ENCODE data around the gene MYRIP.

DNA sequence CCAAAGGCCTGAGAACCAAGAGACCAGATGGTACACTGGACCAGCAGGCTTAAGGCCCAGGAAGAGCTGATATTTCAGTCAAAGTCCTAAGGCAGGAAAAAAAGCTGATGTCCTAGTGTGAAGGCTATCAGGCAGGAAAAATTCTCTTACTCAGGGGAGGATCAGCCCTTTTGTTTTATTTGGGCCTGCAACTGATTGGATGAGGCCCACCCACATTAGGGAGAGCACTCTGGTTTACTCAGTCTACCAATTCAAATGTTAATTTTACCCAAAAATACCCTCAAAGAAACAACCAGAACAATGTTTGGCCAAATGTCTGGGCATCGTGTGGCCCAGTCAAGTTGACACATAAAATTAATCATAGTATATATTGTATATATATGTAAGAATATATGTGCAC lies 24.5 kb upstream of the MYRIP start:
- no peak for TF ChIP-seq EZH2 (IDR thresholded peaks at IDR 0.05; ENCODE audit: low read depth, unreplicated experiment)
- TF ChIP-seq, protein P1, sequence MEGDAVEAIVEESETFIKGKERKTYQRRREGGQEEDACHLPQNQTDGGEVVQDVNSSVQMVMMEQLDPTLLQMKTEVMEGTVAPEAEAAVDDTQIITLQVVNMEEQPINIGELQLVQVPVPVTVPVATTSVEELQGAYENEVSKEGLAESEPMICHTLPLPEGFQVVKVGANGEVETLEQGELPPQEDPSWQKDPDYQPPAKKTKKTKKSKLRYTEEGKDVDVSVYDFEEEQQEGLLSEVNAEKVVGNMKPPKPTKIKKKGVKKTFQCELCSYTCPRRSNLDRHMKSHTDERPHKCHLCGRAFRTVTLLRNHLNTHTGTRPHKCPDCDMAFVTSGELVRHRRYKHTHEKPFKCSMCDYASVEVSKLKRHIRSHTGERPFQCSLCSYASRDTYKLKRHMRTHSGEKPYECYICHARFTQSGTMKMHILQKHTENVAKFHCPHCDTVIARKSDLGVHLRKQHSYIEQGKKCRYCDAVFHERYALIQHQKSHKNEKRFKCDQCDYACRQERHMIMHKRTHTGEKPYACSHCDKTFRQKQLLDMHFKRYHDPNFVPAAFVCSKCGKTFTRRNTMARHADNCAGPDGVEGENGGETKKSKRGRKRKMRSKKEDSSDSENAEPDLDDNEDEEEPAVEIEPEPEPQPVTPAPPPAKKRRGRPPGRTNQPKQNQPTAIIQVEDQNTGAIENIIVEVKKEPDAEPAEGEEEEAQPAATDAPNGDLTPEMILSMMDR (conservative IDR thresholded peaks at IDR 0.05; ENCODE audit: low read depth in 2 of 2), result no peak
- no peak for TF ChIP-seq EZH2phosphoT487 (IDR thresholded peaks at IDR 0.05; ENCODE audit: unreplicated experiment)
- TF ChIP-seq NANOG (IDR thresholded peaks at IDR 0.05; ENCODE audit: borderline replicate concordance), result no peak
- no peak for TF ChIP-seq POLR2AphosphoS5 (IDR thresholded peaks at IDR 0.05; ENCODE audit: low read depth)
- TF ChIP-seq, protein P2, sequence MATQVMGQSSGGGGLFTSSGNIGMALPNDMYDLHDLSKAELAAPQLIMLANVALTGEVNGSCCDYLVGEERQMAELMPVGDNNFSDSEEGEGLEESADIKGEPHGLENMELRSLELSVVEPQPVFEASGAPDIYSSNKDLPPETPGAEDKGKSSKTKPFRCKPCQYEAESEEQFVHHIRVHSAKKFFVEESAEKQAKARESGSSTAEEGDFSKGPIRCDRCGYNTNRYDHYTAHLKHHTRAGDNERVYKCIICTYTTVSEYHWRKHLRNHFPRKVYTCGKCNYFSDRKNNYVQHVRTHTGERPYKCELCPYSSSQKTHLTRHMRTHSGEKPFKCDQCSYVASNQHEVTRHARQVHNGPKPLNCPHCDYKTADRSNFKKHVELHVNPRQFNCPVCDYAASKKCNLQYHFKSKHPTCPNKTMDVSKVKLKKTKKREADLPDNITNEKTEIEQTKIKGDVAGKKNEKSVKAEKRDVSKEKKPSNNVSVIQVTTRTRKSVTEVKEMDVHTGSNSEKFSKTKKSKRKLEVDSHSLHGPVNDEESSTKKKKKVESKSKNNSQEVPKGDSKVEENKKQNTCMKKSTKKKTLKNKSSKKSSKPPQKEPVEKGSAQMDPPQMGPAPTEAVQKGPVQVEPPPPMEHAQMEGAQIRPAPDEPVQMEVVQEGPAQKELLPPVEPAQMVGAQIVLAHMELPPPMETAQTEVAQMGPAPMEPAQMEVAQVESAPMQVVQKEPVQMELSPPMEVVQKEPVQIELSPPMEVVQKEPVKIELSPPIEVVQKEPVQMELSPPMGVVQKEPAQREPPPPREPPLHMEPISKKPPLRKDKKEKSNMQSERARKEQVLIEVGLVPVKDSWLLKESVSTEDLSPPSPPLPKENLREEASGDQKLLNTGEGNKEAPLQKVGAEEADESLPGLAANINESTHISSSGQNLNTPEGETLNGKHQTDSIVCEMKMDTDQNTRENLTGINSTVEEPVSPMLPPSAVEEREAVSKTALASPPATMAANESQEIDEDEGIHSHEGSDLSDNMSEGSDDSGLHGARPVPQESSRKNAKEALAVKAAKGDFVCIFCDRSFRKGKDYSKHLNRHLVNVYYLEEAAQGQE (IDR thresholded peaks at IDR 0.05; ENCODE audit: unreplicated experiment), result no peak
- no peak for TF ChIP-seq JUNB (IDR thresholded peaks at IDR 0.05; ENCODE audit: unreplicated experiment)
- TF ChIP-seq CREB1 (CRISPR knock-in tag; IDR thresholded peaks at IDR 0.05; ENCODE audit: low read depth), result no peak
